GM12891 (cell line): ENCODE measurements around the gene SORT1.

Experiments used
- PAX5 ChIP-seq: IDR thresholded peaks from 2 replicates; pipeline ENCODE4 v1.6.1; 2011; ENCODE audit warnings: low read length, moderate library complexity, mild to moderate bottlenecking; ENCODE audit not compliant: insufficient read depth, severe bottlenecking
- POLR2A ChIP-seq: IDR thresholded peaks from 2 replicates; pipeline ENCODE4 v1.6.1; 2011; ENCODE audit warnings: low read depth, low read length, control low read depth
- POLR2AphosphoS5 ChIP-seq: IDR thresholded peaks from 2 replicates; pipeline ENCODE4 v1.6.1; 2011; ENCODE audit warnings: low read depth, low read length, control low read depth
- TAF1 ChIP-seq: IDR thresholded peaks from 2 replicates; pipeline ENCODE4 v1.6.1; 2011; ENCODE audit warnings: low read depth, low read length, control low read depth

GRCh38 chr1:109327285-109327684 lies 70.4 kb downstream of the SORT1 start:
- TF ChIP-seq POLR2A (no peak), POLR2AphosphoS5 (no peak), TAF1 (no peak), PAX5 (no peak)
